Suprapubic skin (tissue), 4 donors: ENCODE measurements around the gene GLT8D1. TPM values are rescaled to one million over a fixed set of nuclear protein-coding genes. Genes with fewer than 3 reads are reported as not detected.

ENCODE experiments used
- DNase-seq, 2 donors: peaks; one replicate each; pipeline ENCODE4 v3.0.0-alpha.2; 2019; ENCODE audit warnings: low spot score in 2 of 2
- H3K27ac ChIP-seq: fragments of 200-600 bp; sonication (generic); one replicate; pipeline ENCODE4 v1.5.1; 2019
- H3K27me3 ChIP-seq: fragments of 200-600 bp; sonication (generic); one replicate; pipeline ENCODE4 v1.5.1; 2019
- H3K36me3 ChIP-seq: fragments of 200-600 bp; sonication (generic); one replicate; pipeline ENCODE4 v1.5.1; 2019
- H3K4me1 ChIP-seq: fragments of 200-600 bp; sonication (generic); one replicate; pipeline ENCODE4 v1.5.1; 2019
- H3K4me3 ChIP-seq: fragments of 200-600 bp; sonication (generic); one replicate; pipeline ENCODE4 v1.5.1; 2019; ENCODE audit warnings: mild to moderate bottlenecking
- H3K9me3 ChIP-seq: fragments of 200-600 bp; sonication (generic); one replicate; pipeline ENCODE4 v1.5.1; 2019
- EP300 ChIP-seq: sonication (generic); formaldehyde crosslinking; IDR thresholded peaks from one replicate; pipeline ENCODE4 v1.6.1; 2017; ENCODE audit warnings: antibody characterized with exemption
- POLR2A ChIP-seq, 2 donors: fragments of 450-650 bp; IDR thresholded peaks; one replicate each; pipeline ENCODE4 v1.6.1; 2017; ENCODE audit warnings: antibody characterized with exemption in 2 of 2, mild to moderate bottlenecking in 2 of 2, moderate library complexity in 2 of 2
- POLR2AphosphoS5 ChIP-seq, 3 donors: sonication (generic); formaldehyde crosslinking; IDR thresholded peaks; one replicate each; pipeline ENCODE4 v1.6.1; 2017; ENCODE audit warnings: antibody characterized with exemption in 3 of 3
- WGBS: methylation state at CpG from one replicate; pipeline ENCODE4 v1.1.5; 2018; 5-methylcytosine and 5-hydroxymethylcytosine counted together
- total RNA-seq, 4 donors: library from RNA; depleted of rRNA; stranded (reverse); fragments of >200 nt; gene quantifications; one replicate each; pipeline ENCODE4 v1.1.0, GENCODE V29; 2016
- TF ChIP-seq, protein P1 (sequence below), 2 donors: fragments of 200-600 bp in 1 of 2; fragments of 450-650 bp in 1 of 2; sonication (generic) in 1 of 2; IDR thresholded peaks; one replicate each; pipeline ENCODE4 v1.5.1; 2016 to 2019; ENCODE audit warnings: antibody characterized with exemption in 2 of 2, mild to moderate bottlenecking in 1 of 2, moderate library complexity in 1 of 2

GLT8D1 gene, protein sequence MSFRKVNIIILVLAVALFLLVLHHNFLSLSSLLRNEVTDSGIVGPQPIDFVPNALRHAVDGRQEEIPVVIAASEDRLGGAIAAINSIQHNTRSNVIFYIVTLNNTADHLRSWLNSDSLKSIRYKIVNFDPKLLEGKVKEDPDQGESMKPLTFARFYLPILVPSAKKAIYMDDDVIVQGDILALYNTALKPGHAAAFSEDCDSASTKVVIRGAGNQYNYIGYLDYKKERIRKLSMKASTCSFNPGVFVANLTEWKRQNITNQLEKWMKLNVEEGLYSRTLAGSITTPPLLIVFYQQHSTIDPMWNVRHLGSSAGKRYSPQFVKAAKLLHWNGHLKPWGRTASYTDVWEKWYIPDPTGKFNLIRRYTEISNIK
- total RNA-seq = 10 to 100 TPM; 24.1 to 43.9 (median 28.7) TPM

GRCh38 chr3:52705688-52706686 is at the start of gene GLT8D1, which contains the start of gene SPCS1:
Gene GLT8D1 (minus strand): TSS chr3:52705791. CDS start chr3:52700460, 5,331 bp downstream.
Gene SPCS1 (plus strand): TSS chr3:52706106. CDS start chr3:52706247, 141 bp downstream.
- Histone ChIP-seq H3K27ac (peak within 1 kb of the TSS; percentile 94), H3K36me3 (peaks cover 25% of the 10 kb centered on the region), H3K27me3 (no peaks in the 10 kb centered on the region), H3K4me1 (peaks cover 40% of the 10 kb centered on the region), H3K4me3 (peak within 1 kb of the TSS; percentile 89), H3K9me3 (no peaks in the 10 kb centered on the region)
- TF ChIP-seq, protein P1, sequence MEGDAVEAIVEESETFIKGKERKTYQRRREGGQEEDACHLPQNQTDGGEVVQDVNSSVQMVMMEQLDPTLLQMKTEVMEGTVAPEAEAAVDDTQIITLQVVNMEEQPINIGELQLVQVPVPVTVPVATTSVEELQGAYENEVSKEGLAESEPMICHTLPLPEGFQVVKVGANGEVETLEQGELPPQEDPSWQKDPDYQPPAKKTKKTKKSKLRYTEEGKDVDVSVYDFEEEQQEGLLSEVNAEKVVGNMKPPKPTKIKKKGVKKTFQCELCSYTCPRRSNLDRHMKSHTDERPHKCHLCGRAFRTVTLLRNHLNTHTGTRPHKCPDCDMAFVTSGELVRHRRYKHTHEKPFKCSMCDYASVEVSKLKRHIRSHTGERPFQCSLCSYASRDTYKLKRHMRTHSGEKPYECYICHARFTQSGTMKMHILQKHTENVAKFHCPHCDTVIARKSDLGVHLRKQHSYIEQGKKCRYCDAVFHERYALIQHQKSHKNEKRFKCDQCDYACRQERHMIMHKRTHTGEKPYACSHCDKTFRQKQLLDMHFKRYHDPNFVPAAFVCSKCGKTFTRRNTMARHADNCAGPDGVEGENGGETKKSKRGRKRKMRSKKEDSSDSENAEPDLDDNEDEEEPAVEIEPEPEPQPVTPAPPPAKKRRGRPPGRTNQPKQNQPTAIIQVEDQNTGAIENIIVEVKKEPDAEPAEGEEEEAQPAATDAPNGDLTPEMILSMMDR (IDR thresholded peaks at IDR 0.05) = no peak
- TF ChIP-seq POLR2AphosphoS5 (IDR thresholded peaks at IDR 0.05) = peak; percentile 77 to 81 (median 77)
- no peak for TF ChIP-seq EP300
- peak in 1 of 2 donors; percentile 61 for TF ChIP-seq POLR2A (IDR thresholded peaks at IDR 0.05)
- DNase-seq = peak; percentile 88 to 90
- under 1% methylated on average over 37 of the region's 94 CpGs for WGBS

DNA sequence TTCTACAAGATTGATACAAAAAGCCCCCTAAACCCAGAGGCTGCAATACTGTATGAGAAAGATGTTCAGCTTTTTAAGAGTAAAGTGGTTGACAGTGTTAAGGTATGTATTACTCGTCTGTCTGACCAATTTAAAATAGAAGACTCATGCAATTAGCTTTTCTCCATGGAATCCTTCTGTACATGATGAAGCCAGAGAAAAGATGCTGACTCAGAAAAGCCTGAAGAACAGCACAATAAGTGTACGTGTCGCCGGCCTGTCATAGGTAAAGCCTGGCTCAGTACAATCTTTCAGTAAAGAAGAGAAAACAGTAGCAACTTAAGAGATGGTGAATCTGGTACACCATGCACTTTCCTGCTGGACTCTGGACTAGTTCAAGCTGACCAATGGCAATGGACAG is 48.8 kb upstream of the GLT8D1 start:
- no peak for TF ChIP-seq POLR2AphosphoS5 (IDR thresholded peaks at IDR 0.05)
- TF ChIP-seq, protein P1 (IDR thresholded peaks at IDR 0.05) = no peak
- no peak for TF ChIP-seq POLR2A (IDR thresholded peaks at IDR 0.05)
- no peak for TF ChIP-seq EP300
- DNase-seq = no peak
- no peaks in the 10 kb centered on the region for H3K4me1 ChIP-seq
- WGBS = 91% methylated on average over 4 of the region's 4 CpGs
- no peak overlapping the region for H3K4me3 ChIP-seq
- H3K9me3 ChIP-seq = no peaks in the 10 kb centered on the region
- H3K36me3 ChIP-seq = peaks cover 68% of the 10 kb centered on the region
- H3K27ac ChIP-seq = no peak overlapping the region
- no peaks in the 10 kb centered on the region for H3K27me3 ChIP-seq

- H3K4me1 ChIP-seq = no peaks in the 10 kb centered on the region
- H3K36me3 ChIP-seq = peaks cover 74% of the 10 kb centered on the region
- no peak overlapping the region for H3K4me3 ChIP-seq
- no peaks in the 10 kb centered on the region for H3K27me3 ChIP-seq
- H3K27ac ChIP-seq = no peak overlapping the region
- no peaks in the 10 kb centered on the region for H3K9me3 ChIP-seq
- WGBS = 89% methylated on average over 3 of the region's 3 CpGs
- TF ChIP-seq EP300 = no peak
- TF ChIP-seq, protein P1 (IDR thresholded peaks at IDR 0.05) = no peak
- no peak for TF ChIP-seq POLR2A (IDR thresholded peaks at IDR 0.05)
- no peak for TF ChIP-seq POLR2AphosphoS5 (IDR thresholded peaks at IDR 0.05)
- DNase-seq = no peak
Observed at GRCh38 chr3:52752045-52752660, 46.6 kb upstream of the GLT8D1 start.

DNA sequence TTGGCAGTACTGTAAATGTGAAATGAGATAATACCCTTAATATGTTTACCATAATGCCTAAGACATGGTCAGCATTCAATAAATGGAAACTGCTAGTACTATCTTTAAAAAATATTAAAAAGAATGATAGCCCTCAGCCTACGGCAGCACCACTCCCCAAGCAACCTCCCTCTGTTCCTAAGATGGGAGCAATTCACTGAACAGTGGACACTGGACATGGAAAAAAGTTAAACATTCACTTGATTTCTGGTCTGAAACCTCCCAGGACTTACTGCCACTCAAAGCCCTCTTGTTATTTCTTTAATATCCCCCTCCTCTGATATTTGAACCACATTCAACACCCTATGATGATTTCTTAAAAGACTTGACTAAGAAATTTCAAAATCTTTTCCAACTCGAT is 38.1 kb upstream of the GLT8D1 start:
- H3K4me1 ChIP-seq = no peaks in the 10 kb centered on the region
- no peak overlapping the region for H3K4me3 ChIP-seq
- 86% methylated on average over 2 of the region's 2 CpGs for WGBS
- H3K27ac ChIP-seq = no peak overlapping the region
- TF ChIP-seq POLR2AphosphoS5 (IDR thresholded peaks at IDR 0.05) (no peak), EP300 (no peak), POLR2A (IDR thresholded peaks at IDR 0.05) (no peak)
- TF ChIP-seq, protein P1 (IDR thresholded peaks at IDR 0.05) = no peak
- DNase-seq = no peak
- H3K36me3 ChIP-seq = peaks cover 87% of the 10 kb centered on the region
- H3K27me3 ChIP-seq = no peaks in the 10 kb centered on the region
- no peaks in the 10 kb centered on the region for H3K9me3 ChIP-seq
